Amygdala (tissue), 56 donors: Measurements from ENCODE around the gene GID8.
A peak's percentile ranks its signal among the peaks of the same experiment; 100 is the strongest.

Experiments
- DNase-seq, 56 donors: peaks; one replicate each; lab custom pipeline; 2025; lab: John Stamatoyannopoulos, UW

The GID8 gene

GRCh38 chr20:62937268-62938104, 461 bp upstream of the GID8 start:
- DNase-seq: peak; percentile 54 to 95 (median 89)

GRCh38 chr20:62940875-62941274, 2.9 kb downstream of the GID8 start:
- DNase-seq: no peak

- no peak for DNase-seq
Observed at GRCh38 chr20:62941792-62942191, 3.8 kb downstream of the GID8 start.

- no peak for DNase-seq
Observed at GRCh38 chr20:62942456-62942855, 4.5 kb downstream of the GID8 start.

GRCh38 chr20:62943396-62943795, 5.4 kb downstream of the GID8 start:
- DNase-seq: no peak

GRCh38 chr20:62944184-62944583, 6.2 kb downstream of the GID8 start:
- DNase-seq: no peak

GRCh38 chr20:62944746-62945145, 6.8 kb downstream of the GID8 start:
- DNase-seq: no peak

GRCh38 chr20:62945771-62946339, 7.9 kb downstream of the GID8 start:
- DNase-seq: no peak

- no peak for DNase-seq
Observed at GRCh38 chr20:62946918-62947317, 9.0 kb downstream of the GID8 start.

- no peak for DNase-seq
Observed at GRCh38 chr20:62947532-62948300, 9.8 kb downstream of the GID8 start.

- DNase-seq: no peak
Observed at GRCh38 chr20:62949153-62949821, 11.3 kb downstream of the GID8 start.

GRCh38 chr20:62949962-62950361, 12.0 kb downstream of the GID8 start:
- DNase-seq: no peak

GRCh38 chr20:62950741-62951140, 12.8 kb downstream of the GID8 start:
- no peak for DNase-seq

GRCh38 chr20:62951143-62951895, 13.4 kb downstream of the GID8 start:
- no peak for DNase-seq

GRCh38 chr20:62951896-62952372, 14.0 kb downstream of the GID8 start:
- no peak for DNase-seq

- DNase-seq: peak in 8 of 56 donors; percentile 13 to 36 (median 24)
Observed at GRCh38 chr20:62952373-62952967, 14.5 kb downstream of the GID8 start, which contains the start of gene SLC17A9. Gene SLC17A9, plus strand, starts transcription at chr20:62952709. Its CDS starts 122 bp downstream, at chr20:62952831.

- DNase-seq: no peak
Observed at GRCh38 chr20:62952968-62953838, 15.3 kb downstream of the GID8 start.
